Measurements from ENCODE around the gene CEP350.

- TF ChIP-seq, protein P1, sequence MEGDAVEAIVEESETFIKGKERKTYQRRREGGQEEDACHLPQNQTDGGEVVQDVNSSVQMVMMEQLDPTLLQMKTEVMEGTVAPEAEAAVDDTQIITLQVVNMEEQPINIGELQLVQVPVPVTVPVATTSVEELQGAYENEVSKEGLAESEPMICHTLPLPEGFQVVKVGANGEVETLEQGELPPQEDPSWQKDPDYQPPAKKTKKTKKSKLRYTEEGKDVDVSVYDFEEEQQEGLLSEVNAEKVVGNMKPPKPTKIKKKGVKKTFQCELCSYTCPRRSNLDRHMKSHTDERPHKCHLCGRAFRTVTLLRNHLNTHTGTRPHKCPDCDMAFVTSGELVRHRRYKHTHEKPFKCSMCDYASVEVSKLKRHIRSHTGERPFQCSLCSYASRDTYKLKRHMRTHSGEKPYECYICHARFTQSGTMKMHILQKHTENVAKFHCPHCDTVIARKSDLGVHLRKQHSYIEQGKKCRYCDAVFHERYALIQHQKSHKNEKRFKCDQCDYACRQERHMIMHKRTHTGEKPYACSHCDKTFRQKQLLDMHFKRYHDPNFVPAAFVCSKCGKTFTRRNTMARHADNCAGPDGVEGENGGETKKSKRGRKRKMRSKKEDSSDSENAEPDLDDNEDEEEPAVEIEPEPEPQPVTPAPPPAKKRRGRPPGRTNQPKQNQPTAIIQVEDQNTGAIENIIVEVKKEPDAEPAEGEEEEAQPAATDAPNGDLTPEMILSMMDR (CRISPR knock-in tag; IDR thresholded peaks at IDR 0.05): no peak
- TF ChIP-seq ZBTB26 (CRISPR knock-in tag; IDR thresholded peaks at IDR 0.05; ENCODE audit: borderline replicate concordance) (no peak), EHMT2 (IDR thresholded peaks at IDR 0.05; ENCODE audit: borderline replicate concordance, low read depth, low read length) (no peak), GMEB1 (CRISPR knock-in tag; IDR thresholded peaks at IDR 0.05; ENCODE audit: borderline replicate concordance) (no peak), MYC (CRISPR knock-in tag; IDR thresholded peaks at IDR 0.05; ENCODE audit: borderline replicate concordance) (no peak), ZNF784 (CRISPR knock-in tag; IDR thresholded peaks at IDR 0.05; ENCODE audit: borderline replicate concordance) (no peak), SNAPC2 (CRISPR knock-in tag; IDR thresholded peaks at IDR 0.05) (no peak), POLR2A (IDR thresholded peaks at IDR 0.05; ENCODE audit: insufficient read depth in 1 of 2, low read depth in 2 of 2, low read length in 2 of 2) (no peak), SMARCC2 (IDR thresholded peaks at IDR 0.05) (no peak), CREB1 (IDR thresholded peaks at IDR 0.05) (no peak), CREB1 (CRISPR knock-in tag; IDR thresholded peaks at IDR 0.05) (no peak)
These were observed 146.8 kb downstream of the CEP350 start for GRCh38 chr1:180101411-180101810.
